NOMO-1 treated with dmso at 0.1 percent for 144 hours (cell line): ENCODE data around the gene SLC16A6.
"Not testable (repeated sequence)": the region's sequence is repeated elsewhere in the genome, so short reads cannot be mapped to it uniquely, and the experiment has no call there.

Source experiments
- DNase-seq: peaks from one replicate; lab custom pipeline; 2025; ENCODE audit not compliant: unreplicated experiment; lab: John Stamatoyannopoulos, UW

The SLC16A6 gene

DNA sequence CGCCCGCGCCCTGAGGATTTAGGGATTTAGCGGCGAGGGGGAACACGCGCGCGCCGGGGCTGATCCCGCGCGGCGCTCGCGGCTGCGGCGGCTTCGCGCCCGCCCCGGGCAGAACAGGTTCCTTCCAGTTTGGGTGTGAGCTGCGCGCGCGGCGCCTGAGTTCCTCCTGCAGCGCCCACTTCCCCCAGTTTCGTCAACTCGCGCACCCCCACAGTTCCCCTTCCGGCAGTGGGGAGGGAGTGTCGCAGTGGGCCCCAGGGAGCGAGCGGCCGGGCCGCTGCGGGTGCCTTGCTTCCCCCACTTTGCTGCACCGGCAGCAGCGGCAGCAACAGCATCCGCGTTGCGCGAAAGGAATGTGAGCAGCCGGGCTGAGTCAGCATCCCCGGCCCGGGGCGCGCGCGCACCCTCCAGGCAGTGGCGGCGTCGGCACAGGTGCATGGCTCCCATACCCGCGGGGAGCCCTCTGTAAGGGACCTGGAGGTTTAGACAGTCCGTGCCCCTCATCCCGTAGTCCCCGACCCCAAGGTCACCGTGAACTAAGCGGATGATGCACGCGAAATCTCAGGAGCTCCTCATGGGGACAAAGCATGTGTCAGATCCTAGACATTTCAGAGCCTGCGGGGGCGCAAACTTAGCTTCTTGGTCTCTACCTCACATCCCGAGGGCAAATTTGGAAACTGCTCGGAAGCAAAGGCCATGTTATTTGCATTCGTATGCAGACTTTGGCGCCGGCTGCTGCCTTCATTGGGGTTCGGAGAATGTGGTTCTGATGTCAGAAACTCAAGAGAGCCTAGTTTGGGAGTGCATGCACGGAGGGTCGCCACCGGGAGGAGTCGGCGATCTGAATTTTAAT is 1.1 kb upstream of the SLC16A6 start:
- peak; percentile 97 for DNase-seq

DNA sequence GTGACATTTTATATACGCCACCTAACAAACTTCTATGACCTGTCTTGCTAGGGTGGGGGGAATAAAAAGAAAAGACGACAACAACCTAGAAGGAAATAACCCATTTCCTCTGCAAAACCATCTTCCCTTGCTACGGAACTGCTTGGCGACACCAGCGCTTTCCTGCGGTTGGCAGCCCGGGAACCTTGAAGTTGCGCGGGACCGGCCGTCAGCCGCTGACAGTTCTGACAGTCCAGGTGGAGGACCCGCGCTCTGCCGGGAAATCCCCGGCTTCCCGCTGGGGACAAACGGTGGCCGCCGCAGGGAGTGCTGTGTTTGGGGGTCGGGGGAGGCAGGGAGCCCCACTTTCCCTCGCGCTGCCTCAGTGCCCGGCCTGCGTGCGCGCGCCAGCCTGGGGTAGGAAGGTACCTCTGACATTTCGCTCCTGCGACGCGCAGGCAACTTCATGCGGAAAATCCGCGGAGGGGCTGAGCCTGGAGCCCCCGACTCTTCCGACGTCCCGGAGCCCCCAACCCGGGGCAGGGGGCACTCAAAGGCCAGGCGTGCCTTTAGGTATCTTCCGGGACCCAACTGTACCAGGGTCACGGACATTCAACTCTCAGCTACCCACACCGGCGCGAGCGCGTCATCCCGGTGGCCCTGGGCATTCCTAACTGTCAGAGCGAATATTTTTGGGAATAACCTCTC is 516 bp downstream of the SLC16A6 start:
- peak; percentile 25 for DNase-seq

DNA sequence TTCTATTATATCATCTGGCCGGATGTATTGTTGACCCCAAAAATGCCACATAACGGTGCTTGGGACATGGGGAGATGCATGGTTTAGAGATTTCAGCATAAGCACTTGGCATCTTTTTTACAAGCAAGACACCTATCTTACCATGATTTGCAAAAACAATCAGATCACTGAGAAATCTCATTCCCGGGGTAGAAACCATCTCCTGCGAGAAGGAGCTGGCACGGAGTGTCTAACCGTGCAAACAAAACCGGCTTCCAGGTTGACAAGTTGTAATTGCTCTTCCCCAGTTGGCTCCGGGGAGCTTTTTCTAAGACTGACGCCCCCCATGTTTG is 1.0 kb downstream of the SLC16A6 start:
- no peak for DNase-seq

DNA sequence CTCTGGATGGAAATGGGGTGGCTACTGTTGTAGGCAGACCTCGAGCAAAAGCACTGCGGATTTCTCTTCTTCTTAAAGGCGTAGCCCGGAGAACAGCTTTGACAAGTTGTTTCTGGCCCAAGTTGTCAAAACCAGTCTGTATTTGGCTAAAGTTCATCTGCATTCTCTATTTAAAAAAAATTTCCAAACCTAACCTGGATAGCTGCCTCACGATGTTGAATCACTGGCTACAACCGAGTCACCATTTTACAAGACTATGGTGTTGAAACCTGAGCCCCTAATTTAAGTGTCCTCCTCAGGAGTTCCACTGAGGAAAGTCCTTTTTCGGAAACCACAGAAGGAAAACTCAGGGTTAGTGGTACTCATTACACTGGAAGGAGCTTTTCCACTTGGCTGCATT is 1.5 kb downstream of the SLC16A6 start:
- DNase-seq = no peak

DNA sequence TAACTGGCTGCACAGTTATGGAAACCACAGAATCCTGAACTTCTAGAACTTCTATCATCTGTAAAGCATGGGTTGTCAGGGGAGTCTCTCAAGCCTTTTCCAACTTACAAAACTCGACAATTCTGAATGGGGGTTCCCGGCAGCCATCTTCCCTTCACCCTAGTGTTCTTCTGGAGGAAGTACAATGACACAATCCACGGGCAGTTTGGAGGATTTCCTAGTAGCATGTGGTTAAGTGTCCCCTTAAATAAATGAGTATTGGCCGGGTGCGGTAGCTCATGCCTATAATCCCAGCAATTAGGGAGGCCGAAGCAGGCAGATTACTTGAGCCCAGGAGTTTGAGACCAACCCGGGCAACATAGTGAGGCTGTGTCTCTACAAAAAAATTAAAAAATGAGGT is 2.1 kb downstream of the SLC16A6 start:
- peak; percentile 25 for DNase-seq

DNA sequence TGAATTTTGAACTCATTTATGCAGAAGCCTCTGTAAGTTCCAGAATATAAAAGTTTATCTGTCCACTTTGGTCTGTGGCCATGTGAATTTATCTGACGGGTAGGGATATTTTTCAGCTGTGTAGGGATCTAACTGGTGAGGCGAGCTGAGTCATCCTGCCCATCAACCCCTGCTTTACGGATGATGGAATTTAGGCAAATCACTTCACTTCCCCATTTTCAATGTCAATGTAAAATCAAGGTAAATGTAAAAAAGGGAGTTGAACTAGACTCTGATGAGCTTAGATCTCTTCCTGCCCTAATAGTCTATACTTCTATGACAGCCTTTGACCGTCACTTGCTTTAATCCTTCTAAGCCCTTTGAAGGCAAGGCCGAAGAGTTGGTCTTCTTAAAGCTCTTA is 2.6 kb downstream of the SLC16A6 start:
- peak; percentile 29 for DNase-seq

DNA sequence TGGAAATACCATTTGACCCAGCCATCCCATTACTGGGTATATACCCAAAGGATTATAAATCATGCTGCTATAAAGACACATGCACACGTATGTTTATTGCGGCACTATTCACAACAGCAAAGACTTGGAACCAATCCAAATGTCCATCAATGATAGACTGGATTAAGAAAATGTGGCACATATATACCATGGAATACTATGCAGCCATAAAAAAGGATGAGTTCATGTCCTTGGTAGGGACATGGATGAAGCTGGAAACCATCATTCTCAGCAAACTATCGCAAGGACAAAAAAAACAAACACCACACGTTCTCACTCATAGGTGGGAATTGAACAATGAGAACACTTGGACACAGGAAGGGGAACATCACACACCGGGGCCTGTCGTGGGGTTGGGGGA is 9.0 kb downstream of the SLC16A6 start:
- DNase-seq = not testable (repeated sequence)

DNA sequence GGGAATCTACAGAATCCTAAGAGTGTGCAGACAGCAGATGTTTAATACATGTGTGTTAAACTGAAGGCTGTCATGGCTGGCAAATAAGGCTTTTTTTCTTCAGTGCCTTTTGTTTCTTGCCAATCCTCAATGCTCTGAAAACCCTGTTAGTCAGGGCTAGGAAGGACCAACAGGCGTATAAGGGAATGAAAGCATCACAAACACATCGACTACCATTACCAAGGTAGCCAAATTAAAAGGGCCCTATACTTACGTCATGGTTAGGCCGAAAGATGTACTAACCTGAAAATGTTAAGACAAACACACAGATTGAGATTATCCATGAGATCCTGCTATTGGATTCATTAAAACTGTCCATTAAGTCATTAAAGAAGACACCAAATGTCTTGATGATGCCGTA is 13.1 kb downstream of the SLC16A6 start:
- DNase-seq = no peak

DNA sequence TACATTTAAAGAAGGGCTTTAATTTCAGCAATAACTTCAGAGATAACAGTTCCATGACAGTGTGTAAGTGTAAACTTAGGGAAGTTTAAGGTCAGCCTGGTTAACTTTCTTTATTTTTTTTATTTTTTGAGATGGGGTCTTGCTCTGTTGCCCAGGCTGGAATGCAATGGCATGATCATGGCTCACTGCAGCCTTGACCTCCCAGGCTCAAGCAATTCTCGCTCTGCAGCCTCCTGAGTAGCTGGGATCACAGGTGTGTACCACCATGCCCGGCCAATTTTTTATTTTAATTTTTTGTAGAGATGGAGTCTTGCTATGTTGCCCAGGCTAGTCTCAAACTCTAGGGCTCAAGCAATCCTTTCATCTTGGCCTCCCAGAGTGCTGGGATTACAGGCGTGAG is 14.6 kb downstream of the SLC16A6 start:
- not testable (repeated sequence) for DNase-seq

DNA sequence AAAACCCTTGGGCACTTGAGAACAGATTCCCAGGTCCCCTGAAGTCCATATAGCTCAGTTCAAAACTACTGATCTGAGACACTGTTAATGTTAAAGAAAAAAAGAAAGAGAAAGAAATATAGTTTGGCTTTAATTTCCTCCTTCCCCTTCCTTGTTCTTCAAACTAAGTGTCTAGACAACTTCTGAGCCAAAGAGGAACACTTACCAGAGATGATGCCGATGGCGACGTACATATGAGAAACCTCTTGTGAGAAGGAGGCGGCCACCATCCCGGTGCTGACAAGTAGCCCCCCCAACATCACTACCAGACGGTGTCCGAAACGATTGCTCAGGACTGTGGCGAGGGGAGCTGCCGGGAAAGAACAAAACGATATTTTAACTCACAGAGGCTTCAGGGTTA is 17.2 kb downstream of the SLC16A6 start:
- no peak for DNase-seq

DNA sequence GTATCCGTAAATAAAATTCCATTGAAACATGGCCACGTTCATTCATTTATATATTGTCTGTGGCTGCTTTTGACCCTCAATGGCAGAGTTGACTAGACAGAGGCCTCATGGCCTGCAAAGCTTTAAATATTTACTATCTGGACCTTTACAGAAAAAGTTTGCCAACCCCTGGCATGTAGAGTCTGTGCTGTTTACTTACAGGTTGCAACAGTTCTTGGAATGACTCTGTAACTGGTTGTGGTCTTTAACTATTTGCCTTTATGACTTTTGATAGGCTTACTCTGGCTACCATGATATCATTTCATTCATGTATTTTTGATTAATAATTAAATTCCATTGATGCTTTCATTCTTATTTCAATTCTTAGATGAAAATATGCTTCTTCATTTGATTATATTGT is 25.1 kb downstream of the SLC16A6 start:
- not testable (repeated sequence) for DNase-seq

DNA sequence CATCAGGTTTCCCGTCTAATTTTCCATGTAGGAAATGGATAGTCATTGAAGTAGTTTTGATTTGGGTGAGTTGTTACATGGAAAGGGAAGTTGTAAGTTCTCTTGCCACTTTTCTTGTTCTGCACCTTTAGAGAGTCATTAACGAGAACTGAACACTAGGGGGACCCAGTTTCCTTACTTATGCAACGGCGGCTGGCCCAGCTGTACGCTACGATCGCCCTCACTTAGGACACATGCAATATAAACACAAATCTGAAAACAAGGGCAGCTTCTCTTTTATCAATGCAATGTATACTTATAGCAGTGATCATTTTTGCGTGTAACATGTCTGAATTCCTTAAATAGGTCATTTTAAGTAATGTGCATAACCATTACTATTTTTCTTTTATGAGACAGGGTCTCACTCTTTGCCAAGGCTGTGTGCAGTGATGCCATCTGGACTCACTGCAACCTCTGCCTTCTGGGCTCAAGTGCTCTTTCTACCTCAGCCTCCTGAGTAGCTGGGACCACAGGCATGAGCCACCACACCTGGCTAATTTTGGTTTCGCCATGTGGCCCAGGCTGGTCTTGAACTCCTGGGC is 27.7 kb downstream of the SLC16A6 start:
- DNase-seq = peak; percentile 31

DNA sequence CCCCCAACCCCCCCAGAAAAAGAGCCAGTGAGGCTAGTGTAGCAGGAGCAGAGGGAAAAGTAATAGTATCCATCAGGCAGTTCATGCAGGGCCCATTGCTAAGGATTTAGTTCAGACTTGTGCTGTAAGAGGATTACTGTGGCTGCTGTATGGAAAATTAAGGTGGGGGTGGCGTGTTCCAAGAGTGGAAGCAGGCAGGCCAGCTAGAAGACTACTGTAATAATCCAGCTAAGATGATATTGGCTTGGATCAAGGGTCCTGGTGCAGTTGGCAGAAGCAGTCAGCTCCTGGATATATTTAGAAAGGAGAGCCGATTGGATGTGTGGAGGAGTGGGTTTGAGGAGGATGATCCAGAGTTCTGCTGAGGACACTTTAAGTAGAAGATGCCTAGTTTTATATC is 28.5 kb downstream of the SLC16A6 start:
- not testable (repeated sequence) for DNase-seq

DNA sequence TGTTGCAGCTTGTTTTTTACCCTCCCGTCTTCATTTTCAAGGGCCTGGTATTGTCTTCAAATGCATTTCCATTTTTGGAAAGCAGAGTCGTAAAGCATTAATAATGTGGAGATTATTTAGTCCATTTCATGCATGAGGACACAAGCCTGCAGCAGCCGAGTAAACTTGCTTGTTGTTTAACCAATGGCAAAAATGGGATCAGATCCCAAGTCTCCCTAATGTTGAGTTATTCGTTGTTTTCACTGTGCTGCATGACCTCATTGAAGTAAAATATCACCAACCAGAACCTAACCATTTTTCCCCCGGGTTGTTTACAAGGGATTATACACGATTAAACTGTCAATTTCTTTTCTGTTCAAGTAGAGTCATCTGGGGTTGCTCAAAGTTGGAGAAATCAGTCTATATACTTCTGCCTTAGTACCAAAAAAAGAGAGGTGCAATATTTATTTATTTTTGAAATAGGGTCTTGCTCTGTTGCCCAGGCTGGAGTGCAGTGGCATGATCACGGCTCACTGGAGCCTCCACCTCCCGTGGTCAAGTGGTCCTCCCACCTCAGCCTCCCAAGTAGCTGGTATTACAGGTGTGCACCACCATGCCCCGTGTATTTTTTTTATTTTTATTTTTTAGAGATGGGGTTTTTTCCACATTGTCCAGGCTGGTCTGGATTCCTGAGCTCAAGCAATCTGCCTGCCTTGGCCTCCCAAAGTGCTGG is 30.7 kb downstream of the SLC16A6 start:
- no peak for DNase-seq

DNA sequence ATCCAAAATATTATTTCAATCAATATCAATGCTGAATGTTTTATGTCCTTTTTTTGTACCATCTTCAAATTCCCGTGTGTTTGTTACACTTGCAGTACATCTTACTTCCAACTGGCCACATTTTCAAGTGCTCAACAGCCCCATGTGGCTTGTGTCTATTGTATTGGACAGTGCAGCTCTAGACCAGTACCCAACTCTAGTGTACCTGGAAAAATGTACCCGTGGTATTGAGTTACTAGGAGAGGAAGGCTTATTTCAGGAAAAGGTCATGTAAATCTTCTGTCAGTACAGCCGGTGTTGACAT is 31.3 kb downstream of the SLC16A6 start:
- not testable (repeated sequence) for DNase-seq

DNA sequence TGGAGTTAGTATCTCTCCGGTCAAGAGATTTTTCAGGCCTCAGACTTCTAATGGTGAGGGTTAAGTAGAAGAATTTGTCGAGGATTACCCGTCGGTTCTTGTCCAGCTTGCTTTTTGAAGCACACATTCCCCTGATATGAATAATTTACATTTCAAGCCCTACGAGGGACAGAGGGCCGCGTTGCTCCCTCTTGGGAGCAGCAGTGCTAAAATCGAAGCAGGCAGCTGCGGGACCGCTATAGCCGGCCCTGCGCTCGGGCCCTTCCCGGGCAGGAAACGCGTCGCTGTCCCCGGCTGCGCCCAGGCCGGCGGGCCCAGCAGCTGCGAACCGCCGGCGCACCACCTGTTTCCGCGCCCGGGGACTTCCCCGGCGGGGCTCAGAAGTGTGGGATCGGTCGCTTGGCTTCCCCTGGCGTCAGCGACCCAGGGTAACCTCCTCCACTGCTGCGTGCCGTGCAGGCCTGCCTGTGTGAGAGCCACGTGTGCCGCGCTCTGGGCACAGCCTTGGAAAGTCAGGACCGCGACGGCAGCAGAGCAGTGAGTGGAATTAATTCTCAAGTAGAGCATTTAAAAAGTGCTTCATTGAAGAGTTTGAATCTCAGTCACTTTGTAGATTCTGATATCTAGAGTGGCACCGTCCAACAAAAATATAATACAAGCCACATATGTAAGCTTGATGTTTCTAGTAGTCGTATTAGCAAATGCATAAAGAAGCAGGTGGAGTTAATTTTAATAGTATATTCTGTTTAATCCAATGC is 31.9 kb downstream of the SLC16A6 start:
- DNase-seq = peak; percentile 28

DNA sequence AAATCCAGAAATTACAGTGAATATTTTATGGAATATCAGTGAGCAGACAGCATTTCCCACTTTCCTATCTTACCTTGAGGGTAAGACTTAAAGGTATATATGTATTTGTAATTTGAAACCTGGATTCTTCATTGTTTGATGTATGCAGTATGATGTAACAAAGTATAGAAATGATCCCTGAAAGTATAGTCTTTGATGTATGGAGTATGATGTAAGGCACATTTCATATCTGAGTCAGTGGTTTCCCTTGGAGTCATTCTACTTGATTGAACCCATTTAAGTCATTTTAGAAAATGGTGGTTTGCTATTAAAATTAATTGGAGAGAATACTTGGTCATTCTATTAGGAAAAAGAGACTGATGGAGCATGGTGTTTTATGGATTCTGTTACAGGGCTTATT is 33.0 kb downstream of the SLC16A6 start:
- DNase-seq = no peak

DNA sequence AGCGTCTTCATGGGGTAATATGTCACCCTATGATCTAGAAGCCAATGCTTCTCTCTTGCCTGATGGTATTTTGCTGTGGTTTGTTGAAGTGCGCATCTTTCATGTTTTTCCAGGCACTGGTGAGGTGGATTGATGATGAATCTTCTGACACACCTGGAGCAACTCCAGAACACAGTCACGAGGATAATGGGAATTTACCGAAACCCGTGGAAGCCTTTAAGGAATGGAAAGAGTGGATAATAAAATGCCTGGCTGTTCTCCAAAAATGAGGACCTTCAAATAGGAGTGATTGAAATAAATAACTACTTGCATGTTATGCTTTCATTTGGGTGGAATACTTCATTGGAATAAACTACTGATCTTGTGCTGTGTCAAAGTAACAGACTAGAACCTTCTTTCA is 34.2 kb downstream of the SLC16A6 start:
- DNase-seq = not testable (repeated sequence)

DNA sequence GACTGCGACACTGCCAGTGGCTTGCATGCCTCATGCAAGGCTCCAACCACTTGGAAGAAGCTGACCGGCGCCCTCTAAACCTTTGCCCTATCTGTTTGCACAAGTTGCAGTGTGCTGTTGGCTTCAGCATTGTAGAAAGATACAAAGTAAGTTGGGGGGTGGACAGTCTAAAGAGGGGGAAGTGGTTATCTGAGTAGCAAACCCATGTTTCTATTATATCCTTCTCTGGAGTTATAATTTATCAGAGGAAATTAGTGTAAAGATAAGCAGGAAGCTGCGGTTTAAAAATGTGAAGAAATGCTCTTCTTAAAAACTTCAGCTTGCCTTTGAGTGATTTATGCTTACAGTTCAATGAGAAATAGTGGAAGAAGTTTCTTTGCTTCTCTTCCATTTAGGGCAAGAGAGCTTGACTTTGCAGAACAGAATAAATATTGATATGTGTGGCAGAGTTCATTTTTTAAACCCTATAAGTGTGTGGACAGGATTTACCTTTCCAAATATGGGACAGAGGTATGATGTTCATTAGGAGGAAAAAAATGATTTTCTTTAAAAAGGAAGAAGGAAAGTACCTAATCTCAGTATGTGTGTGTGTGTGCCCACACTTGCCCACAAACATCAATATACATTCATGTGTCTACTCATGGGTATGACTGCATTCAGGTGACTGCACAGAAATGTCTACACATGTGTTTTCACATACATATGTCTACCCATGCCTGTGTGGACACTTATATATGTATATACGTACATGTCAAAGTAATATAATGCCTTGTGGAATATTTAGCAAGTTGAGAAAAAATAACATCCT is 35.0 kb downstream of the SLC16A6 start:
- peak; percentile 82 for DNase-seq

DNA sequence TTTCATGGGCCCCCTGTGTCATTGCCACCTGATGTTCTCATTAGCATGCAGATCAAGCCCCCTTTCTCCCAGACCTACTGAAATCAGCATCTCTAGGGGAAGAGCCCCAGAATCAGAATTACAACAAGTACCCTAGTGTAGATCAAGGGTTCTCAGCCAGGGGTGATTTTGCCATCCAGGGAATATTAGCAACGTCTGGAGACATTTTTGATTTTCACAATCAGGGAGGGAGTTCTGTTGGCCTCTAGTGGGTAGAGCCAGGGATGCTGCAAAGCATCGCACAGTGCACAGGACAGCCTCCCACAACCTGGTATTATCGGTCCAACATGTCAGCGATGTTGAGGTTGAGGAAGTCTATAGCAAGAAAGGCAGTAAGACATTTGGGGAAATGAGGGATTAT is 35.8 kb downstream of the SLC16A6 start:
- DNase-seq = peak; percentile 30
